K562 (cell line): ENCODE measurements around the gene LRRC74B. TPM values are rescaled to one million over a fixed set of nuclear protein-coding genes. Genes with fewer than 3 reads are reported as not detected.

Source experiments
- ARID3A ChIP-seq: IDR thresholded peaks from 2 replicates; pipeline ENCODE4 v1.6.1; 2012; ENCODE audit warnings: low read depth, low read length, improper control_type of control experiment, borderline replicate concordance
- BRF1 ChIP-seq: IDR thresholded peaks from 3 replicates; pipeline ENCODE4 v1.6.1; 2011; ENCODE audit warnings: borderline replicate concordance, mild to moderate bottlenecking; ENCODE audit not compliant: insufficient read length; ENCODE audit errors: extremely low read depth
- E2F1 ChIP-seq: sonication (generic); formaldehyde crosslinking; IDR thresholded peaks from 2 replicates; pipeline ENCODE4 v1.8.1; 2023; ENCODE audit warnings: mild to moderate bottlenecking, missing genetic modification reagents, moderate library complexity
- GTF3C2 ChIP-seq: IDR thresholded peaks from 3 replicates; pipeline ENCODE4 v1.6.1; 2011; ENCODE audit warnings: borderline replicate concordance, mild to moderate bottlenecking, moderate library complexity; ENCODE audit not compliant: insufficient read length; ENCODE audit errors: extremely low read depth
- HNRNPL ChIP-seq: fragments of 200-400 bp; formaldehyde crosslinking; IDR thresholded peaks from 2 replicates; pipeline ENCODE4 v1.6.1; 2017; ENCODE audit warnings: low read depth, mild to moderate bottlenecking, low read length
- ILF3 ChIP-seq: fragments of 450-650 bp; IDR thresholded peaks from 2 replicates; pipeline ENCODE4 v1.6.1; 2018; ENCODE audit warnings: antibody characterized with exemption, mild to moderate bottlenecking, moderate library complexity, borderline replicate concordance
- RFX1 ChIP-seq: fragments of 450-650 bp; IDR thresholded peaks from 2 replicates; pipeline ENCODE4 v1.6.1; 2016; ENCODE audit warnings: mild to moderate bottlenecking, moderate library complexity
- TCF7 ChIP-seq: sonication (generic); IDR thresholded peaks from 2 replicates; pipeline ENCODE4 v1.6.1; 2016; ENCODE audit warnings: antibody characterized with exemption, borderline replicate concordance
- ZBTB11 ChIP-seq, 3 experiments: fragments of 200-800 bp in 1 of 3; fragments of 250-450 bp in 1 of 3; fragments of 450-650 bp in 1 of 3; sonication (Bioruptor Pico) in 1 of 3; sonication (Bioruptor generic) in 1 of 3; formaldehyde crosslinking in 1 of 3; IDR thresholded peaks; 2 replicates each; pipeline versions ENCODE4 v1.6.1 to v1.8.0; 2016 to 2022; ENCODE audit warnings: mild to moderate bottlenecking in 2 of 3, missing genetic modification characterization in 2 of 3, missing compliant biosample characterization in 1 of 3, moderate library complexity in 1 of 3
- ZNF143 ChIP-seq: sonication (generic); formaldehyde crosslinking; IDR thresholded peaks from 2 replicates; pipeline ENCODE4 v1.9.0; 2022; ENCODE audit warnings: mild to moderate bottlenecking, missing genetic modification reagents
- ZNF224 ChIP-seq: sonication (generic); formaldehyde crosslinking; IDR thresholded peaks from 2 replicates; pipeline ENCODE4 v1.8.0; 2022; ENCODE audit warnings: mild to moderate bottlenecking, missing genetic modification reagents
- ZNF311 ChIP-seq: fragments of 250-450 bp; sonication (Bioruptor Pico); IDR thresholded peaks from 2 replicates; pipeline ENCODE4 v1.4.0; 2020; ENCODE audit warnings: mild to moderate bottlenecking, moderate library complexity
- ZNF511 ChIP-seq: sonication (generic); formaldehyde crosslinking; IDR thresholded peaks from 2 replicates; pipeline ENCODE4 v1.8.0; 2022; ENCODE audit warnings: mild to moderate bottlenecking, missing genetic modification reagents
- polyA plus RNA-seq, 8 experiments: library from polyadenylated mRNA; depleted of rRNA in 4 of 8; stranded (reverse) in 5 of 8; unstranded in 3 of 8; fragments of >200 nt; fragmentation: Nextera tagmentation in 2 of 8; fragmentation: Illumina TruSeq in 1 of 8; extraction: Ambion mirVana in 2 of 8; extraction: Trizol in 1 of 8; gene quantifications; 2 replicates each; pipeline versions ENCODE4 v1.2.1 to v1.2.3, GENCODE V29; 2011 to 2014; ENCODE audit warnings: inconsistent platforms in 1 of 8, missing spikeins in 1 of 8
- total RNA-seq, 7 experiments: library from RNA; depleted of rRNA in 6 of 7; stranded (reverse); fragments of >200 nt in 6 of 7; fragmentation: Illumina TruSeq in 2 of 7; extraction: Trizol in 2 of 7; gene quantifications; 2 replicates each; pipeline versions ENCODE4 v1.2.1 to v1.2.3, GENCODE V29; 2011 to 2021; ENCODE audit warnings: low replicate concordance in 1 of 7
- TF ChIP-seq, protein P1 (sequence below): fragments of 150-350 bp; conservative IDR thresholded peaks from 2 replicates; pipeline ENCODE4 v1.6.1; 2014; ENCODE audit warnings: low read length

LRRC74B gene
- total and polyA plus RNA-seq, 9 of the 15 experiments (the other 6 are each of a cell fraction or from before 2014, with no cell fraction given): not detected

GRCh38 chr22:21055880-21056319 is 10.2 kb downstream of the LRRC74B start (continued):
- TF ChIP-seq, protein P1, sequence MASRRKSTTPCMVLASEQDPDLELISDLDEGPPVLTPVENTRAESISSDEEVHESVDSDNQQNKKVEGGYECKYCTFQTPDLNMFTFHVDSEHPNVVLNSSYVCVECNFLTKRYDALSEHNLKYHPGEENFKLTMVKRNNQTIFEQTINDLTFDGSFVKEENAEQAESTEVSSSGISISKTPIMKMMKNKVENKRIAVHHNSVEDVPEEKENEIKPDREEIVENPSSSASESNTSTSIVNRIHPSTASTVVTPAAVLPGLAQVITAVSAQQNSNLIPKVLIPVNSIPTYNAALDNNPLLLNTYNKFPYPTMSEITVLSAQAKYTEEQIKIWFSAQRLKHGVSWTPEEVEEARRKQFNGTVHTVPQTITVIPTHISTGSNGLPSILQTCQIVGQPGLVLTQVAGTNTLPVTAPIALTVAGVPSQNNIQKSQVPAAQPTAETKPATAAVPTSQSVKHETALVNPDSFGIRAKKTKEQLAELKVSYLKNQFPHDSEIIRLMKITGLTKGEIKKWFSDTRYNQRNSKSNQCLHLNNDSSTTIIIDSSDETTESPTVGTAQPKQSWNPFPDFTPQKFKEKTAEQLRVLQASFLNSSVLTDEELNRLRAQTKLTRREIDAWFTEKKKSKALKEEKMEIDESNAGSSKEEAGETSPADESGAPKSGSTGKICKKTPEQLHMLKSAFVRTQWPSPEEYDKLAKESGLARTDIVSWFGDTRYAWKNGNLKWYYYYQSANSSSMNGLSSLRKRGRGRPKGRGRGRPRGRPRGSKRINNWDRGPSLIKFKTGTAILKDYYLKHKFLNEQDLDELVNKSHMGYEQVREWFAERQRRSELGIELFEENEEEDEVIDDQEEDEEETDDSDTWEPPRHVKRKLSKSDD: no peak
- no peak for TF ChIP-seq GTF3C2
- TF ChIP-seq BRF1: no peak
- TF ChIP-seq ZNF311 (CRISPR knock-in tag): no peak
- no peak for TF ChIP-seq ZNF511 (CRISPR knock-in tag)
- TF ChIP-seq E2F1: no peak
- no peak for TF ChIP-seq HNRNPL
- no peak for TF ChIP-seq ARID3A
- TF ChIP-seq TCF7: no peak
- no peak for TF ChIP-seq ZBTB11 (CRISPR knock-in tag; IDR thresholded peaks at IDR 0.05)
- no peak for TF ChIP-seq ZNF143 (CRISPR knock-in tag)
- TF ChIP-seq ILF3: no peak
- peak; percentile 29; the same call in 1 of the 2 replicates for TF ChIP-seq ZNF224 (CRISPR knock-in tag)
- no peak for TF ChIP-seq RFX1
